Ectodermal cell (in vitro differentiated cells): ENCODE measurements around the gene GALNT8. TPM values are rescaled to one million over a fixed set of nuclear protein-coding genes. Genes with fewer than 3 reads are reported as not detected.

ENCODE experiments used
- H3K27ac ChIP-seq: 2 replicates; pipeline ENCODE4 v1.7.0; 2013; ENCODE audit warnings: mild to moderate bottlenecking, low read depth, low read length; ENCODE audit not compliant: insufficient read depth, poor library complexity, severe bottlenecking
- H3K27me3 ChIP-seq: 2 replicates; pipeline ENCODE4 v1.7.0; 2013; ENCODE audit warnings: mild to moderate bottlenecking, low read length; ENCODE audit not compliant: insufficient read depth, control insufficient read depth, poor library complexity, severe bottlenecking
- H3K36me3 ChIP-seq: one replicate; pipeline ENCODE4 v1.7.0; 2013; ENCODE audit warnings: low read length; ENCODE audit not compliant: control insufficient read depth, insufficient read depth
- H3K4me1 ChIP-seq: one replicate; pipeline ENCODE4 v1.7.0; 2013; ENCODE audit warnings: low read length; ENCODE audit not compliant: control insufficient read depth, insufficient read depth
- H3K4me3 ChIP-seq: 2 replicates; pipeline ENCODE4 v1.7.0; 2013; ENCODE audit warnings: low read depth, low read length, control low read depth; ENCODE audit not compliant: insufficient read depth
- H3K9me3 ChIP-seq: 2 replicates; pipeline ENCODE4 v1.7.0; 2013; ENCODE audit warnings: mild to moderate bottlenecking, low read length, moderate library complexity; ENCODE audit not compliant: control insufficient read depth
- WGBS, 2 experiments: methylation state at CpG; one replicate each; pipeline ENCODE4 v1.1.7; 2013; ENCODE audit warnings: missing lambda C conversion rate in 2 of 2; 5-methylcytosine and 5-hydroxymethylcytosine counted together
- polyA plus RNA-seq, 4 experiments: library from polyadenylated mRNA; stranded (reverse); fragments of 50-300 nt; gene quantifications; one replicate each; pipeline ENCODE4 v1.2.3, GENCODE V29; 2013

Gene GALNT8
- polyA plus RNA-seq (2013, experiment 1 of 4): 4.4 TPM
- 3.6 TPM for polyA plus RNA-seq (2013, experiment 2 of 4)
- 2.8 TPM for polyA plus RNA-seq (2013, experiment 3 of 4)
- polyA plus RNA-seq (2013, experiment 4 of 4): 3.2 TPM

- Histone ChIP-seq H3K36me3 (no peaks in the 10 kb centered on the region), H3K27ac (no peak within 1 kb of the TSS), H3K27me3 (no peaks in the 10 kb centered on the region), H3K4me3 (no peak within 1 kb of the TSS), H3K9me3 (no peaks in the 10 kb centered on the region), H3K4me1 (peaks cover 10% of the 10 kb centered on the region)
- WGBS, 2 experiments: 78 to 80% methylated on average over 18 of the region's 18 CpGs
Measured at GRCh38 chr12:4719821-4720636, at the start of gene GALNT8. TSS of gene GALNT8 (plus strand) at chr12:4720400. CDS start at chr12:4720678, 278 bp downstream.

- Histone ChIP-seq H3K36me3 (peaks cover 9% of the 10 kb centered on the region), H3K4me3 (no peak overlapping the region), H3K4me1 (no peaks in the 10 kb centered on the region), H3K9me3 (no peaks in the 10 kb centered on the region), H3K27me3 (no peaks in the 10 kb centered on the region), H3K27ac (no peak overlapping the region)
- WGBS, 2 experiments: 87 to 96% methylated on average over 2 of the region's 2 CpGs
Measured at GRCh38 chr12:4679711-4680110, 40.5 kb upstream of the GALNT8 start.

GRCh38 chr12:4681732-4682131, 38.5 kb upstream of the GALNT8 start:
- Histone ChIP-seq H3K4me3 (no peak overlapping the region), H3K9me3 (no peaks in the 10 kb centered on the region), H3K27ac (no peak overlapping the region), H3K4me1 (no peaks in the 10 kb centered on the region), H3K27me3 (no peaks in the 10 kb centered on the region), H3K36me3 (peaks cover 19% of the 10 kb centered on the region)
- 96 to 100% methylated on average over 2 of the region's 3 CpGs for WGBS, 2 experiments

GRCh38 chr12:4685317-4685716, 34.9 kb upstream of the GALNT8 start:
- Histone ChIP-seq H3K36me3 (peaks cover 27% of the 10 kb centered on the region), H3K27me3 (no peaks in the 10 kb centered on the region), H3K27ac (no peak overlapping the region), H3K9me3 (no peaks in the 10 kb centered on the region), H3K4me3 (no peak overlapping the region), H3K4me1 (no peaks in the 10 kb centered on the region)
- WGBS, 2 experiments: 89 to 92% methylated on average over 8 of the region's 8 CpGs

GRCh38 chr12:4690760-4691159, 29.4 kb upstream of the GALNT8 start:
- Histone ChIP-seq H3K4me1 (no peaks in the 10 kb centered on the region), H3K4me3 (no peak overlapping the region), H3K27ac (no peak overlapping the region), H3K27me3 (no peaks in the 10 kb centered on the region), H3K9me3 (no peaks in the 10 kb centered on the region), H3K36me3 (peaks cover 11% of the 10 kb centered on the region)
- 96% methylated on average over 5 of the region's 5 CpGs for WGBS, 2 experiments

GRCh38 chr12:4700621-4701026, 19.6 kb upstream of the GALNT8 start:
- Histone ChIP-seq H3K4me1 (peaks cover 6% of the 10 kb centered on the region), H3K9me3 (no peaks in the 10 kb centered on the region), H3K27ac (no peak overlapping the region), H3K4me3 (no peak overlapping the region), H3K36me3 (no peaks in the 10 kb centered on the region), H3K27me3 (no peaks in the 10 kb centered on the region)
- 83 to 85% methylated on average over 10 of the region's 10 CpGs for WGBS, 2 experiments

- Histone ChIP-seq H3K4me1 (peaks cover 6% of the 10 kb centered on the region), H3K4me3 (no peak overlapping the region), H3K9me3 (no peaks in the 10 kb centered on the region), H3K36me3 (no peaks in the 10 kb centered on the region), H3K27ac (no peak overlapping the region), H3K27me3 (no peaks in the 10 kb centered on the region)
- 94% methylated on average over 8 of the region's 8 CpGs for WGBS, 2 experiments
Measured at GRCh38 chr12:4701395-4702190, 18.6 kb upstream of the GALNT8 start.

GRCh38 chr12:4703676-4704075, 16.5 kb upstream of the GALNT8 start:
- Histone ChIP-seq H3K27ac (no peak overlapping the region), H3K4me1 (peaks cover 6% of the 10 kb centered on the region), H3K9me3 (no peaks in the 10 kb centered on the region), H3K27me3 (no peaks in the 10 kb centered on the region), H3K4me3 (no peak overlapping the region), H3K36me3 (no peaks in the 10 kb centered on the region)
- 93 to 94% methylated on average over 5 of the region's 5 CpGs for WGBS, 2 experiments

- Histone ChIP-seq H3K36me3 (no peaks in the 10 kb centered on the region), H3K27ac (no peak overlapping the region), H3K4me3 (no peak overlapping the region), H3K4me1 (peaks cover 3% of the 10 kb centered on the region), H3K27me3 (no peaks in the 10 kb centered on the region), H3K9me3 (no peaks in the 10 kb centered on the region)
Measured at GRCh38 chr12:4705824-4706223, 14.4 kb upstream of the GALNT8 start.

- Histone ChIP-seq H3K27me3 (no peaks in the 10 kb centered on the region), H3K4me3 (no peak overlapping the region), H3K27ac (no peak overlapping the region), H3K9me3 (no peaks in the 10 kb centered on the region), H3K36me3 (no peaks in the 10 kb centered on the region), H3K4me1 (no peaks in the 10 kb centered on the region)
- WGBS, 2 experiments: 83 to 100% methylated on average over 1 to 2 of the region's 2 CpGs
Measured at GRCh38 chr12:4707306-4707705, 12.9 kb upstream of the GALNT8 start.
